ENCODE measurements around the gene C19orf53.

C19orf53 gene

DNA sequence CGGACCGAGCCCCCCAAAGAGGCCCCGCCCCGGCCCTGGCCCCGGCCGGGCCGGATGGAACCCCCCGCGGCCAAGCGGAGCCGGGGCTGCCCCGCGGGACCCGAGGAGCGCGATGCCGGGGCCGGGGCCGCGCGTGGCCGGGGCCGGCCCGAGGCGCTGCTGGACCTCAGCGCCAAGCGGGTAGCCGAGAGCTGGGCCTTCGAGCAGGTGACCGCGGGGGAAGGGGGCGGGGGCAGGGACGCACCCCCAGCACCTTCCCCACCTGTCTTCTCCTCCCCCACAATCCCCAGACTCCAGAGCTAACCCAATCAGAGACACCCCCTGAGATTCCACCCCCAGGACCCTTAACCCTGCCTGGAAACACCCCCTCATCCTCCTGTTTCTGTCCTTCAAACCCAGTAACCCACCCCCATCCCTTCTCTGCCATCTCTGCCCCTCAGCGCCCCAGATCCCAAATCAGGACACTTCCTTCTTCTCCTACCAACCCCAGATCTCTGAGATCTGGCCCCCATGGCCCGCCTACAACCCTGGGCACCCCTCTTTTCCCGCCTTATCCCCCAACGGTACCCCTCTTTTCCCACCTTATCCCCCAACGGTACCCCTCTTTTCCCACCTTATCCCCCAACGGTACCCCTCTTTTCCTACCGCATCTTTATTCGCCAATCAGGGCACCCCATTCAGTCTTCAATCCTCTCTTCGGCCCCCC lies 21.5 kb downstream of the C19orf53 start:
- DNase-seq (ENCODE audit: low read depth, low spot score): no peak

GRCh38 chr19:13796301-13797057 lies 22.2 kb downstream of the C19orf53 start:
- DNase-seq (ENCODE audit: low read depth, low spot score): no peak

GRCh38 chr19:13797058-13797440 lies 22.8 kb downstream of the C19orf53 start:
- DNase-seq (ENCODE audit: low read depth, low spot score): no peak

DNA sequence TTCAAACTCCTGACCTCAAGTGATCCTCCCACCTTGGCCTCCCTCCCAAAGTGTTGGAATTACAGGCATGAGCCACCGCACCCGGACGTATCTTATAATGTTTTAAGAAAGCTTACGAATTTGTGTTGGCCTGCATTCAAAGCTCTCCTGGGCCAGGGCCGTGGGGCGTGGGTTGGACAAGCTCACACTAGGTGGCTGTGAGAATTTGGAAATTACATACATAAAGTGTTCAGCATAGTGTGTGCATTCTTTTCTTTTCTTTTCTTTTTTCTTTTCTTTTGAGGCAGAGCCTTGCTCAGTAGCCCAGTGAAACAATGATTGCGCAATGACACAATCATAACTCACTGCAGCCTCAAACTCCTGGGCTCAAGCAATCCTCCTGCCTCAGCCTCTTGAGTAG lies 23.6 kb downstream of the C19orf53 start:
- no peak for DNase-seq (ENCODE audit: low read depth, low spot score)

DNA sequence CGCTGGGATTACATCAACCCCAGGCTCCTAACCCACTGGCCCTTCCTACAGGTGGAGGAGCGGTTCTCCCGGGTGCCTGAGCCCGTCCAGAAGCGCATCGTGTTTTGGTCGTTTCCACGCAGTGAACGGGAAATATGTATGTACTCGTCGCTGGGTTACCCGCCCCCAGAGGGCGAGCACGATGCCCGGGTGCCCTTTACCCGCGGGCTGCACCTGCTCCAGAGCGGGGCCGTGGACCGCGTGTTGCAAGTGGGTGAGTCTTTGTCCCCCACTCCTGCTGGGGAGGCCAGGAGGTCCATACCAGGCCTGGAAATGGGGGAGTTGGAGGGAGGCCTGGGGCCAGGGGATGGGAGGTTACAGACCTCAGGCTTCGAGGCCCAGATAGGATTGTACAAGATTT lies 25.4 kb downstream of the C19orf53 start:
- DNase-seq (ENCODE audit: low read depth, low spot score): no peak

DNA sequence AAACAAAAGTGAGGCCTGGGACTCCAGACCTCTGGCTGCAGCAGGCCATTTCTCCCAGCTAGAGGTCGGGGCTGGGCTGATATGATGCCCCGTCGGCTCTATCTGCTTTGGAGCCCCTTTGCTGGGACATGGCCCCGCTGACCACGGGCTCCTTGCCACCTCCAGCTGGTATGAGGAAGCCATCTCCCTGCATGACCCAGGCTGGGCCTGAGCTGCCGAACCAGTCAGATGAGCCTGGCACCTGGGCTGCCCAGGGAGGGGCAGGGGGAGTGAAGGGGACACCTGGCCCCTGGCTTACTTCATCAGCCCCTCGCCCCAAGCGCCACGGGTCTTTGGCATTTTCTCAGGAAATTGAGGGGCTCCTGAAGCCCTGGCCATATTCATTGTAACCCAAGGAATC lies 28.8 kb downstream of the C19orf53 start:
- DNase-seq (ENCODE audit: low read depth, low spot score): no peak

GRCh38 chr19:13804830-13805683 lies 30.8 kb downstream of the C19orf53 start:
- DNase-seq (ENCODE audit: low read depth, low spot score): no peak

DNA sequence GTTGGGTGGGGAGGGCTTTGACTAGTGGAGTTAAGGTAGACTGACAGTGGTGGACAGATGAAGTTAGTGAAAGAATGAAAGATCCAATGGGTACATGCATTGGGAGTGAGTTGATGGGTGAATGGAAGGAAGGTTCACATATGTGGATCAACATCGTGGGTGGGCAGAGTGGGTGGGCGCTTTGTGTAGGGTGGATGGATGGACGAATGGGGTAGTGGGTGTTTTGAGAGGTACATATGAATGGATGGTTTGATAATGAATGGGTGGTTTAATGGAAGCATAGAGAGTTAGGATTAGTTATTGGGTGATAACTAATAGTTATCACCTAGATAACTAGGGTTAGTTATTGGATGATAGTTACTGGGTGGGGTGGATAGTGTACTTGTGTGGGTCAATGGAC lies 32.5 kb downstream of the C19orf53 start:
- DNase-seq (ENCODE audit: low read depth, low spot score): no peak

DNA sequence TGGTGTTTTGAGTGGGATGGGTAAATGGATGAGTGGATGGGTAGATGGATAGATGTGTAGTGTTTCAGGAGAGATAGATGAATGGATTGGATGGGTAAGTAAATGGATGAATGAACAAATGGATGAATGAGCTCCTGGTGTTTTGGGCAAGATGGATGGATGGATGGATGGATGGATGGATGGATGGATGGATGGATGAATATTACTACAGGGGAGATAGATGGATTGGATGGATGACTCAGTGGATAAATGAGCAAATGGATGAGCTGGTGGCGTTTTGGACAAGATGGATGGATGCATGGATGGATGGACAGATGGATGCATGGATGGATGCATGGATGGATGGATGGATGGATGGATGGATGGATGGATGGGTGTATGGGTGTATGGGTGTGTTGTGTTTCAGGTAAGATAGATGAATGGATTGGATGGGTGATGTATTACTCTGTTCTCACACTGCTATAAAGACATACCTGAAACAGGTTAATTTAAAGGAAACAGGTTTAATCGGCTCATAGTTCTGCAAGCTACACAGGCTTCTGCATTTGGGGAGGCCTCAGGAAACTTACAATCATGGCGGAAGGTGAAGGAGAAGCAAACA lies 33.3 kb downstream of the C19orf53 start:
- no peak for DNase-seq (ENCODE audit: low read depth, low spot score)

GRCh38 chr19:13808856-13809255 lies 34.6 kb downstream of the C19orf53 start:
- DNase-seq (ENCODE audit: low read depth, low spot score): no peak

GRCh38 chr19:13812544-13812943 lies 38.3 kb downstream of the C19orf53 start:
- no peak for DNase-seq (ENCODE audit: low read depth, low spot score)

DNA sequence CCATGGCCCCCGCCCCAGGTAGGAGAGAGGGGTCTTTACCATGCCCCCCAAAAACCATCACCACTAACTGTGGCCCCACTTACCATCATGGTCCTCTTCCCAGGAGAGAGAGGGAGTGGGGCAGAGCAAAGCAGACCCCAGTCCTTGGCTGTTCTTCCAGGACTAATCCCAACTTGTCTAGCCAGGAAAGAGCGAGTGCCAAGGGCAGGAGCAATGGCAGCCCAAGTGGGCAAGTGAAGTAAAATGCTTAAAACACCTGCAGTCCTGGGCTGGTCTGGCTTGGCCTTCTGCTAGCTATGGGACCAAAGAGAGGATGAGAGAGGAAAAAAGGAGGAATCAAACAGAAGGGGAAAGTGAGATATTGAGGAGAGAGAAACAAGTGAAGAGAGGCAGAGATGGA lies 38.9 kb downstream of the C19orf53 start:
- no peak for DNase-seq (ENCODE audit: low read depth, low spot score)

GRCh38 chr19:13814550-13814949 lies 40.3 kb downstream of the C19orf53 start:
- no peak for DNase-seq (ENCODE audit: low read depth, low spot score)

GRCh38 chr19:13817018-13817614 lies 42.9 kb downstream of the C19orf53 start:
- no peak for DNase-seq (ENCODE audit: low read depth, low spot score)

DNA sequence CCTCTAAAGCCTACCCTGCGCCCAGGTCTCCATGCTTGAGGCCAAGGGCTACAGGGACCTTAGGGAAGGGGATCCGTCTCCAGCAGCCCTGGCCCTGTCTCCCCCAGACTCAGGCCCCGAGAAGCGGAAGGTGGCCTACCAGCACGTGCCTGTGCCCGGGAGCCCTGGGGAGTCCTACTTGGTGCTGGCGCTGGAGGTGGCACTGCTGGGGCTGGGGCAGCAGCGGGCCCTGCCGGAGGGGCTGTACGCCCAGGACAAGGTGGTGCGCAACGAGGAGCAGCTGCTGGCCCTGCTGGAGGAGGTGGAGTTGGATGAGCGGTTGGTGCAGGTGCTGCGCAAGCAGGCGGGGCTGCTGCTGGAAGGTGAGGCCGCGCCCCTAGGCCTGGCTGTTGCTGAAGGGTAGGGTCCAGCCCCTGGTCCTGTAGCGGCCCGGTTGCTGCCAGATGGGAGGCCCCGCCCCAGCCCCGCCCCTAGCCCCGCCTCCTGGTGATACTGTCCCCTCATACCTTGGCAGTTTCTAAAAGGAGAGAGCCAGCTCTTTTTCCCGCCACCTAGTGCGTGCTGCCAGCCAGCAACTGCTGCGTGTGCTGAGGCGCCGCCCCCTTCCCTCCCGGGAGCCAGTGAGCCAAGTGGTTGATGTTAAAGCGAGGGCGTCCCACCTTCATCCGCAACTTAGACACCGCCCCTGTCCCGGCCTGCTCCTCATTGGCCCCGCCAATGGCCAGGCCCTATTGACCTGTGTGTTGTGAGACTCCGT lies 43.5 kb downstream of the C19orf53 start:
- DNase-seq (ENCODE audit: low read depth, low spot score): no peak

GRCh38 chr19:13819238-13819637 lies 45.0 kb downstream of the C19orf53 start:
- no peak for DNase-seq (ENCODE audit: low read depth, low spot score)

DNA sequence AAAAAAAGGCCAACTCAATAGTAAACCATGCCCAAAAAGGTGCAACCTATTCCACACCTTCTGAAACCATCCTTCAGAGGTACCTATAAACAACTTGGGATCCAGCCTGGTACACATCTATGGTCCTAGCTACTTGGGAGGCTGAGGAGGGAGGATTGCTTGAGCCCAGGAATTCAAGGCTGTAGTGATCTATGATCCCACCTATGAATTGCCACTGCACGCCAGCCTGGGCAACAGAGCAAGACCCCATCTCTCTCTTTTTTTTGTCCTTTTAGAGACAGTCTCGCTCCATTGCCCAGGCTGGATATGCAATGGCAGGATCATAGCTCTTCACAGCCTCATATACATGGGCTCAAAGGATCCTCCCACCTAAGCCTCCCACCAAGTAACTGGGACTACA lies 47.0 kb downstream of the C19orf53 start:
- no peak for DNase-seq (ENCODE audit: low read depth, low spot score)

- DNase-seq (ENCODE audit: low read depth, low spot score): no peak
Observed at GRCh38 chr19:13823256-13823655, 49.0 kb downstream of the C19orf53 start.

- no peak for DNase-seq (ENCODE audit: low read depth, low spot score)
Observed at GRCh38 chr19:13823901-13824300, 49.6 kb downstream of the C19orf53 start.

- no peak for DNase-seq (ENCODE audit: low read depth, low spot score)
Observed at GRCh38 chr19:13824703-13825102, 50.4 kb downstream of the C19orf53 start.
